DMS53 treated with DMSO at 0.1 percent for 48 hours (cell line): Measurements from ENCODE around the gene PARD6A.
"Not testable (repeated sequence)": the region's sequence is repeated elsewhere in the genome, so short reads cannot be mapped to it uniquely, and the experiment has no call there.

Experiments used
- DNase-seq: peaks from one replicate; lab custom pipeline; 2025; ENCODE audit not compliant: unreplicated experiment; lab: John Stamatoyannopoulos, UW

Gene PARD6A

GRCh38 chr16:67683767-67684166 lies 23.0 kb downstream of the PARD6A start:
- no peak for DNase-seq

- DNase-seq: no peak
Measured at GRCh38 chr16:67685388-67686112, 24.8 kb downstream of the PARD6A start.

- not testable (repeated sequence) for DNase-seq
Measured at GRCh38 chr16:67693517-67694285, 32.9 kb downstream of the PARD6A start.

- no peak for DNase-seq
Measured at GRCh38 chr16:67694611-67695010, 33.9 kb downstream of the PARD6A start.

- no peak for DNase-seq
Measured at GRCh38 chr16:67697422-67698185, 36.8 kb downstream of the PARD6A start.

- DNase-seq: no peak
Measured at GRCh38 chr16:67699265-67699664, 38.5 kb downstream of the PARD6A start.

GRCh38 chr16:67701420-67701819 lies 40.7 kb downstream of the PARD6A start:
- DNase-seq: no peak

GRCh38 chr16:67702130-67702529 lies 41.4 kb downstream of the PARD6A start:
- DNase-seq: no peak

GRCh38 chr16:67703626-67704025 lies 42.9 kb downstream of the PARD6A start:
- DNase-seq: no peak

GRCh38 chr16:67704110-67704509 lies 43.4 kb downstream of the PARD6A start:
- DNase-seq: no peak

- DNase-seq: no peak
Measured at GRCh38 chr16:67707210-67707609, 46.5 kb downstream of the PARD6A start.

GRCh38 chr16:67707790-67708189 lies 47.0 kb downstream of the PARD6A start:
- no peak for DNase-seq

- DNase-seq: no peak
Measured at GRCh38 chr16:67708368-67708771, 47.6 kb downstream of the PARD6A start.

- DNase-seq: no peak
Measured at GRCh38 chr16:67709050-67709449, 48.3 kb downstream of the PARD6A start.

- DNase-seq: no peak
Measured at GRCh38 chr16:67710607-67711006, 49.8 kb downstream of the PARD6A start.
